Esophagus muscularis mucosa (tissue), 3 donors: ENCODE results near the gene TM4SF18.

Source experiments
- POLR2A ChIP-seq: fragments of 450-650 bp; IDR thresholded peaks from one replicate; pipeline ENCODE4 v1.6.1; 2017; ENCODE audit warnings: antibody characterized with exemption, moderate library complexity, mild to moderate bottlenecking, low read depth
- TF ChIP-seq, protein P1 (sequence below), 3 experiments: fragments of 200-600 bp in 2 of 3; fragments of 450-650 bp in 1 of 3; sonication (generic) in 2 of 3; IDR thresholded peaks; one replicate each; pipeline ENCODE4 v1.5.1; 2017 to 2019; ENCODE audit warnings: antibody characterized with exemption in 3 of 3, mild to moderate bottlenecking in 2 of 3, moderate library complexity in 1 of 3

DNA sequence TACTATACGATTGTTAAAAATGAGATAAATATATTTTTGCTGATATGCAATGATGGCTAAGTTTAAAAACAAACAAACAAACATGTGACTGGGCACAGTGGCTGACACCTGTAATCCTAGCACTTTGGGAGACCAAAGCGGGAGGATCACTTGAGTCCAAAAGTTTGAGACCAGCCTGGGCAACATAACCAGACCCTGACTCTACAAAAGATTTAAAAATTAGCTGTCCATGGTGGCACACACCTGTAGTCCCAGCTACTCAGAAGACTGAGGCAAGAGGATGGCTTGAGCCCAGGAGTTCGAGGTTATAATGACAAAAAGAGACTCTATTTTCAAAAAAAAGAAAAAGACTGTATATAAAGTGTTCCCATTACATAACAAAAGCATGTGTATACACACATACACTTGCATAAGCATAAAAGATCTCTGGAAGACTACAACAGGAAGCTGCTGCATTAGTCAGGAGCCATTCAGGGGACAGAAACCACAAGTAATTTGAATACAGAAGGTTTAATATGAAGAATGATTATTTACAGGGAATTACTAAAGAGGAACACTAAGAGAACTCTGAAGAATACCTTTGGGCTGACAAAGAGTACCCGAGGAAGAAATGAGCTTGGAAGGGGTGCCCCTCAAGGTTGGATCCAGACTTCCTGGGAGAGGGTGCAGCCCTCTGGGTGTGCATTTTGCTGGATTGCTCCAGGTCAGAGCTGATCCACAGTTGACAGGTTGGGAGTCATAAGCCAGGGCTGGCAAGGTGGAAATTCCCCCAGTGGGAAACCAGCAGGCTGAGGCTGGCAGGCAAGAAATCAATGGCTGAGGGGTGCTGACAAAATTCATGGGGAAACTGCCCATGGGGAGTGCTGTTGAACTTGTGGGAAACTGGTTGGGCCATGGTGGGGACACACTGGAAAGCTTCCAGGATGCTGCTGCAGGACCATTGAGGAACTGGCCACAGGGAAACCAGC lies 9.3 kb upstream of the TM4SF18 start:
- TF ChIP-seq, protein P1, sequence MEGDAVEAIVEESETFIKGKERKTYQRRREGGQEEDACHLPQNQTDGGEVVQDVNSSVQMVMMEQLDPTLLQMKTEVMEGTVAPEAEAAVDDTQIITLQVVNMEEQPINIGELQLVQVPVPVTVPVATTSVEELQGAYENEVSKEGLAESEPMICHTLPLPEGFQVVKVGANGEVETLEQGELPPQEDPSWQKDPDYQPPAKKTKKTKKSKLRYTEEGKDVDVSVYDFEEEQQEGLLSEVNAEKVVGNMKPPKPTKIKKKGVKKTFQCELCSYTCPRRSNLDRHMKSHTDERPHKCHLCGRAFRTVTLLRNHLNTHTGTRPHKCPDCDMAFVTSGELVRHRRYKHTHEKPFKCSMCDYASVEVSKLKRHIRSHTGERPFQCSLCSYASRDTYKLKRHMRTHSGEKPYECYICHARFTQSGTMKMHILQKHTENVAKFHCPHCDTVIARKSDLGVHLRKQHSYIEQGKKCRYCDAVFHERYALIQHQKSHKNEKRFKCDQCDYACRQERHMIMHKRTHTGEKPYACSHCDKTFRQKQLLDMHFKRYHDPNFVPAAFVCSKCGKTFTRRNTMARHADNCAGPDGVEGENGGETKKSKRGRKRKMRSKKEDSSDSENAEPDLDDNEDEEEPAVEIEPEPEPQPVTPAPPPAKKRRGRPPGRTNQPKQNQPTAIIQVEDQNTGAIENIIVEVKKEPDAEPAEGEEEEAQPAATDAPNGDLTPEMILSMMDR (IDR thresholded peaks at IDR 0.05): no peak
- no peak for TF ChIP-seq POLR2A
